LHCN-M2 (cell line): ENCODE measurements around the gene SRSF4. TPM values are rescaled to one million over a fixed set of nuclear protein-coding genes. Genes with fewer than 3 reads are reported as not detected.
"Not testable (repeated sequence)": the region's sequence is repeated elsewhere in the genome, so short reads cannot be mapped to it uniquely, and the experiment has no call there.

Experiments used
- DNase-seq: peaks from one replicate; pipeline ENCODE4 v3.0.0-alpha.2; 2012; ENCODE audit warnings: low read depth
- total RNA-seq: library from RNA; depleted of rRNA; stranded (reverse); fragments of >200 nt; gene quantifications from 2 replicates; pipeline ENCODE4 v1.2.3, GENCODE V29; 2014

SRSF4 gene
- total RNA-seq, 1 experiment from 2014 or later: 51.9 TPM

GRCh38 chr1:29125237-29125641 lies 56.5 kb downstream of the SRSF4 start:
- no peak for DNase-seq

- no peak for DNase-seq
Measured at GRCh38 chr1:29124366-29125236, 57.1 kb downstream of the SRSF4 start.

GRCh38 chr1:29123887-29124365 lies 57.8 kb downstream of the SRSF4 start, which contains the start of gene TMEM200B:
Gene TMEM200B, minus strand, starts transcription at chr1:29123903. Its CDS starts 2,075 bp downstream, at chr1:29121828.
- DNase-seq: no peak

- no peak for DNase-seq
Measured at GRCh38 chr1:29123053-29123886, 58.4 kb downstream of the SRSF4 start.

GRCh38 chr1:29122682-29123052 lies 59.0 kb downstream of the SRSF4 start:
- DNase-seq: no peak

- no peak for DNase-seq
Measured at GRCh38 chr1:29121936-29122681, 59.6 kb downstream of the SRSF4 start.

DNA sequence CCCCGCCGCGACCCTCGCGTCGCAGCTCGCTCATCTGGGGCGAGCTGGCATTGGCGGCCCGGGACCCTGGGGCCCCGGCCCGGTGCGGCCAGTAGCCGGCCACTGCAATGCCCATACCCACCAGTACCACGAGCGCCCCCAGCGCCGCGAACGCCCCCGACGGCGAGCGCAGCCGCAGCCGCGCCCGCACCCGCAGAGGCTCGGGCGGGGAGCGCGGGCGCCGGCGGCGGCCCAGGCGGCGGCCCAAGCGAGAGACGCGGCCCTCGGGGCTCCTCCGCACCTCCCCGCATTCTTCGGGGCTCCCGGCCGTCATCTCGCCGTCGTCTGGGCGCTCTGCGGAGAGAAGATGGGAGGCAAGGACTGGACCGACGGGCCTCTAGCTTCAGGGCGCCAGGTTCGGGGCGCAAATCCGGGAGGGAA lies 60.2 kb downstream of the SRSF4 start:
- DNase-seq: no peak

GRCh38 chr1:29120947-29121485 lies 60.7 kb downstream of the SRSF4 start:
- no peak for DNase-seq

- DNase-seq: no peak
Measured at GRCh38 chr1:29120367-29120766, 61.3 kb downstream of the SRSF4 start.

- DNase-seq: no peak
Measured at GRCh38 chr1:29119121-29119929, 62.4 kb downstream of the SRSF4 start.

GRCh38 chr1:29117381-29117780 lies 64.3 kb downstream of the SRSF4 start:
- DNase-seq: no peak

DNA sequence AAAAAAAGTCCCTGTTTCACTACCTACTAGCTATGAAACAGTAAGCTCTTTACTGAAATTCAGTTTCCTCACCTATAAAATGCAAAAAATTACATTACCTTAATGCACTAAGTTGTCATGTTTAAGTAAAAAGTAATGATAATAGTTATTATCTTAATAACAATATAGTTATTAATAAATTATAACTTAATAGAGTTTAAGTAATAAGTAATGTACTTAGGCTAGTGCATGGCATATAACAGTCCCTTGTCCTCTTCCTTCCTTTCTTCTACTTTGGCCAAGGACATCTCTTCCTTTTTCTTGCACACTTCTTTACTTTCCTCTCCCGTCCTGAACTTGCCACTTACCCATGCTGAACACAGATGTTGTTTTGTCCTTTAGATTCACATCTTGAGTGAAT lies 67.0 kb downstream of the SRSF4 start:
- DNase-seq: no peak

DNA sequence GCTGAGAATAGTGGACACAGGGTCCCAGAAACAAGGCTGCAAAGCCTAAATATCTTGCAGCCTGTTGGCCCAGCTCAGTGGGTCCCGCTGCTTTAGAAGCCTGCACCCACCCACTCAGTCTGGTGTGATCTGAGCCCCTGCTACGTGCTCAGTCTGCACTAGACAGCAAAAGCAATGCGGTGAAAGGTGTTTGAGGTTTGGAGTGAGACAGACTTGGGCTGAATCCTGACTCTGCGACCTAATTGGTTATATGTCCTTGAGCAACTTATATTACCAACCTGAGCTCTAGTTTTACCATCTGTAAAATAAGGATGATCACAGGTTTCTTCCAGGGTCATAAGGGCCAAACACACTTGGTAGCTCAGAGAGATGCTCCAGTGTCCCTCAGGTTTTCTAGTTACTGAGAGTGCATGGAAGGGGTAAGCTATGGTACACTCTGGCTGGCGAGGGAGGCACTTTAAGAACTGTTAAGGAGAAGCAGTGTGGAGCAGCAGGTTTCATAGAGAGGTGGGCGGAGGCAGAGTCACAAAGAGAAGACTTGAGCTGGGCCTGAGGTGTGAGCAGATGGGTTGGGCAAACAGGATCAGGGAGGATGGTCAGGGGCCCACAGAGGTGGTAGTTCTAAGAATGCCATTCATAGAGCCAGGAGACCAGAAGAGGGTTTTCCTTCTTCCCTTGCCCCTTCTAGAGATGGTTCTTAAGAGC lies 68.1 kb downstream of the SRSF4 start:
- DNase-seq: no peak

DNA sequence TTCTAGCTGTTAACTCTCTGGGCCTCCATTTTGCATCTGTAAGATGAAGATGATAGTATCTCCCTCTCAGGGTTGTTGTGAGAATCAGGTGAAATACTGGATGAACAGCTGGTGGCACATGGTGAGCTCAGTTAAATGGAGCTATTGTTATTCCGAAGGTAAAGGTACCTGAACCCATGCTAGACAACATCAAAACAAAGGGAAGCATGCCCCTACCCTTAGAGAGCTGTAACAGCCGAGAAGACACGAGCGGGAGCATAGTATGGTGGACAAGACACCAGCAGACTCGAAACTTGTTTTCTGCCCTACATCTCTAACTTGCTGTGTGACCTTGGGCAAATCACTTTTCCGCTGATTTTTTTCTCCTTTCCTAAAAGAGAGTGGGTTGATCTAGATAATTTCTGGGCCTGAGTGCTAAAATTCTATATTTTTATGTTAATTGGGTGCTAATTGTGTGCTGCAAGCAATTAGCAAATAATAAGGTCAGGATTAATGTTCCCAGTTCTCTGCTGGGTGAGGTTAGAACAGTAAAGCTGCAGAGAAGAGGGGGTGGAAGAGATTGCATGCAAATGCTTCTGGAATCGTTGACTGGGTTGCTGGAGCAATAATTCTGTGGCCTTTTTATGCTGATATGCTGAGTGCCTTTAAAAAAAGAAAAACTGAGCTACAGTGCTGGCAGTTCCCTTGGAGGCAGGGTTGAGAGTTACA lies 68.8 kb downstream of the SRSF4 start:
- no peak for DNase-seq

GRCh38 chr1:29108041-29108440 lies 73.7 kb downstream of the SRSF4 start:
- DNase-seq: not testable (repeated sequence)

DNA sequence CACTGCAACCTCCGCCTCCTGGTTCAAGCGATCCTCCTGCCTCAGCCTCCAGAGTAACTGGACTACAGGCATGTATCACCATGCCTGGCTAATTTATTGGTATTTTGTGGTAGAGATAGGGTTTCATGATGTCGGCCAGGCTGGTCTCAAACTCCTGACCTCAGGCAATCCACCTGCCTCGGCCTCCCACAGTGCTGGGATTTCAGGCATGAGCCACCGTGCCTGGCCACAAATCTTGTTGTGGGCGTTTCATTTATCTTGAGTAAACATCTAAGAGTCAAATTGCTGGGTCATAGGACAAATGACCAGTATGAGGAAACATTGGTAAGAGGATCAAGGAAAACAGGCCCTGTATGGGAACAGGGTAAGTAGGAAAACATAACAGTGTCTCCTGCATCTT lies 75.9 kb downstream of the SRSF4 start:
- DNase-seq: peak; percentile 41

GRCh38 chr1:29100487-29100886 lies 81.2 kb downstream of the SRSF4 start:
- DNase-seq: no peak

- no peak for DNase-seq
Measured at GRCh38 chr1:29099286-29099685, 82.4 kb downstream of the SRSF4 start.
